HEK293 (cell line): ENCODE measurements around the gene GEMIN7.

Source experiments
- BCL11A ChIP-seq: fragments of 450-650 bp; formaldehyde crosslinking; IDR thresholded peaks from 2 replicates; pipeline ENCODE4 v1.5.1; 2016; ENCODE audit warnings: low read depth, missing biosample characterization, missing genetic modification characterization
- GLI4 ChIP-seq: fragments of 450-650 bp; formaldehyde crosslinking; IDR thresholded peaks from 2 replicates; pipeline ENCODE4 v1.5.1; 2016; ENCODE audit warnings: missing biosample characterization, missing genetic modification characterization
- GLIS1 ChIP-seq: fragments of 450-650 bp; formaldehyde crosslinking; IDR thresholded peaks from 2 replicates; pipeline ENCODE4 v1.5.1; 2016; ENCODE audit warnings: missing biosample characterization, missing genetic modification characterization
- OSR2 ChIP-seq: fragments of 450-650 bp; formaldehyde crosslinking; IDR thresholded peaks from 2 replicates; pipeline ENCODE4 v1.5.1; 2016; ENCODE audit warnings: missing biosample characterization, missing genetic modification characterization
- PRDM1 ChIP-seq: fragments of 450-650 bp; formaldehyde crosslinking; IDR thresholded peaks from 2 replicates; pipeline ENCODE4; 2016; ENCODE audit warnings: missing biosample characterization, missing genetic modification characterization
- TCF7L2 ChIP-seq: IDR thresholded peaks from 2 replicates; pipeline ENCODE4 v1.6.1; 2011; ENCODE audit warnings: low read depth, mild to moderate bottlenecking, inconsistent platforms, low read length, moderate library complexity, borderline replicate concordance
- WT1 ChIP-seq: fragments of 450-650 bp; formaldehyde crosslinking; IDR thresholded peaks from 2 replicates; pipeline ENCODE4 v1.5.1; 2016; ENCODE audit warnings: missing biosample characterization, missing genetic modification characterization
- ZBTB8A ChIP-seq: fragments of 450-650 bp; formaldehyde crosslinking; IDR thresholded peaks from 2 replicates; pipeline ENCODE4 v1.5.1; 2016; ENCODE audit warnings: missing biosample characterization, missing genetic modification characterization
- ZNF133 ChIP-seq: fragments of 450-650 bp; formaldehyde crosslinking; IDR thresholded peaks from 2 replicates; pipeline ENCODE4 v1.5.1; 2016; ENCODE audit warnings: missing biosample characterization, missing genetic modification characterization
- ZNF19 ChIP-seq: fragments of 450-650 bp; formaldehyde crosslinking; IDR thresholded peaks from 2 replicates; pipeline ENCODE4; 2016; ENCODE audit warnings: missing biosample characterization, missing genetic modification characterization, low read depth
- ZNF202 ChIP-seq: fragments of 450-650 bp; formaldehyde crosslinking; IDR thresholded peaks from 2 replicates; pipeline ENCODE4 v1.5.1; 2016; ENCODE audit warnings: missing biosample characterization, missing genetic modification characterization, borderline replicate concordance
- ZNF350 ChIP-seq: fragments of 450-650 bp; formaldehyde crosslinking; IDR thresholded peaks from 2 replicates; pipeline ENCODE4 v1.5.0; 2017; ENCODE audit warnings: missing biosample characterization, mild to moderate bottlenecking, missing genetic modification characterization
- ZNF37A ChIP-seq: fragments of 450-650 bp; IDR thresholded peaks from 2 replicates; pipeline ENCODE4 v1.5.1; 2018; ENCODE audit warnings: missing biosample characterization, missing genetic modification characterization
- ZNF473 ChIP-seq: fragments of 450-650 bp; formaldehyde crosslinking; IDR thresholded peaks from 2 replicates; pipeline ENCODE4 v1.5.1; 2017; ENCODE audit warnings: missing biosample characterization, missing genetic modification characterization
- ZNF585B ChIP-seq: fragments of 450-650 bp; formaldehyde crosslinking; IDR thresholded peaks from 2 replicates; pipeline ENCODE4 v1.5.1; 2016; ENCODE audit warnings: missing biosample characterization, missing genetic modification characterization
- ZNF600 ChIP-seq: fragments of 450-650 bp; formaldehyde crosslinking; IDR thresholded peaks from 2 replicates; pipeline ENCODE4 v1.5.1; 2016; ENCODE audit warnings: missing biosample characterization, missing genetic modification characterization
- ZNF707 ChIP-seq: fragments of 450-650 bp; formaldehyde crosslinking; IDR thresholded peaks from 2 replicates; pipeline ENCODE4 v1.5.1; 2016; ENCODE audit warnings: missing biosample characterization, missing genetic modification characterization
- ZNF776 ChIP-seq: fragments of 450-650 bp; formaldehyde crosslinking; IDR thresholded peaks from 2 replicates; pipeline ENCODE4 v1.5.0; 2017; ENCODE audit warnings: missing biosample characterization, missing genetic modification characterization, borderline replicate concordance
- ZNF777 ChIP-seq: fragments of 450-650 bp; formaldehyde crosslinking; IDR thresholded peaks from 2 replicates; pipeline ENCODE4 v1.5.1; 2017; ENCODE audit warnings: missing biosample characterization, missing genetic modification characterization, borderline replicate concordance
- ZNF837 ChIP-seq: fragments of 450-650 bp; formaldehyde crosslinking; IDR thresholded peaks from 2 replicates; pipeline ENCODE4 v1.5.1; 2016; ENCODE audit warnings: missing biosample characterization, missing genetic modification characterization
- ZSCAN30 ChIP-seq: fragments of 450-650 bp; IDR thresholded peaks from 2 replicates; pipeline ENCODE4 v1.5.1; 2018; ENCODE audit warnings: missing biosample characterization, mild to moderate bottlenecking, missing genetic modification characterization, moderate library complexity
- TF ChIP-seq, protein P1 (sequence below): fragments of 450-650 bp; formaldehyde crosslinking; IDR thresholded peaks from 2 replicates; pipeline ENCODE4 v1.5.1; 2016; ENCODE audit warnings: missing biosample characterization, missing genetic modification characterization
- TF ChIP-seq, protein P2 (sequence below): fragments of 450-650 bp; formaldehyde crosslinking; IDR thresholded peaks from 2 replicates; pipeline ENCODE4 v1.5.1; 2016; ENCODE audit warnings: missing biosample characterization, missing genetic modification characterization
- TF ChIP-seq, protein P3 (sequence below): fragments of 450-650 bp; formaldehyde crosslinking; IDR thresholded peaks from 2 replicates; pipeline ENCODE4 v1.5.1; 2016; ENCODE audit warnings: missing biosample characterization, missing genetic modification characterization
- TF ChIP-seq, protein P4 (sequence below): fragments of 450-650 bp; formaldehyde crosslinking; IDR thresholded peaks from 2 replicates; pipeline ENCODE4 v1.5.1; 2017; ENCODE audit warnings: missing biosample characterization, missing genetic modification characterization
- TF ChIP-seq, protein P5 (sequence below): fragments of 450-650 bp; formaldehyde crosslinking; IDR thresholded peaks from 2 replicates; pipeline ENCODE4 v1.5.1; 2017; ENCODE audit warnings: missing biosample characterization, missing genetic modification characterization
- TF ChIP-seq, protein P6 (sequence below): fragments of 450-650 bp; formaldehyde crosslinking; IDR thresholded peaks from 2 replicates; pipeline ENCODE4 v1.5.1; 2016; ENCODE audit warnings: missing biosample characterization, missing genetic modification characterization
- TF ChIP-seq, protein P7 (sequence below): fragments of 450-650 bp; formaldehyde crosslinking; IDR thresholded peaks from 2 replicates; pipeline ENCODE4 v1.5.1; 2016; ENCODE audit warnings: missing biosample characterization, missing genetic modification characterization, borderline replicate concordance

Gene GEMIN7

DNA sequence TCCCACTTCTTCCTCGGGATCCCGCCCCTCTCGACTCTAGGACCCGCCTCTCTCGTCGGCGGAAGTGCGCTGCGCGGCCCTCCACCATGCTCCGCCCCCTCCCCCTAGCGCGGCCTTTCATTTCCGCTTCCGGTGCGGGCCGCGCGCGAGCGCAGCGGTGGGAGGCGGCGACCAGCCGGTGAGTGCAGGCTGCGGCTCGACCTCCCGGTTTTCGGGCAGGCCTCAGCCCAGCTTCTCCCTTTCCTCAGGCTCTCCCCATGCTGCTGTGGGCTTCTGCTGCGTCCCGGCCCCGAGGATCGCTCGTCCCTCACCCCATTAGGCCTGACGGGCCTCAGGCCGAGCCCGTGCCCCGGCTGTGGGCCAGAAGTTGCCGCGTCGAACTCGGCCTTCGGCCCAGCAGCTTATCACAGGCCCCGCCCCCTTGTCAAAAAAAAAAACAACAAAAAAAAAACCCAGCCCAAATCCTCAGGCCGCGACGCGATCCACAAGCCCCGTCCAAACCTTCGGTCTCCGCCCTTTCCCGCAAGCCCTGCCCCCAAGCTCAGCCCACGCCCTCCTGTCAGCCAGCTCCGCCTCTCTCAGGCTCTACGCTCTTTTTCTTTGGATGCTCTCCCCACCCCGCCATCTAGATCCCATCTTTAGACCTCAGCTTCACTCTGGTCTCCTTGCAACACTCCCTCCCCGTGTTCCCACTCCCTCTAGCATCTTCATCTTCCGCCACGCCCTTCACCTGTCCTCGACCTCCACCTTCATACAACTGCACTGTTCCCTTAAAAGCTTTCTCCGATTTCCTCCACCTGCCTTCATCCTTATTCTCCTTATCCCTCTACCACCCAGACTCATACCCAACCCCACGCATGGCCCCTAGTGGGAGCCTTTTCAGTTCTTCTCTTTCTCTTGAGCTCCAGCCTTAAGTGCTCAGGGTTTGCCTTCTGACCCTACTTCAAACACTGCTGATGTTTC lies 39.8 kb upstream of the GEMIN7 start, which contains the start of gene CLASRP (continued):
- TF ChIP-seq OSR2 (tag by site-specific recombination) (no peak), ZNF837 (tag by site-specific recombination) (no peak), ZNF776 (tag by site-specific recombination) (no peak), ZNF19 (tag by site-specific recombination) (no peak), ZNF707 (tag by site-specific recombination) (no peak), WT1 (tag by site-specific recombination) (no peak; the same call in 1 of the 2 replicates), GLIS1 (tag by site-specific recombination) (peak; percentile 53), GLI4 (tag by site-specific recombination) (0 out of 2 replicates have a peak, but pooled peaks have one; percentile 19), ZNF585B (tag by site-specific recombination) (no peak), PRDM1 (tag by site-specific recombination) (no peak), ZNF37A (no peak), ZNF133 (tag by site-specific recombination) (no peak), ZNF777 (no peak), ZNF202 (tag by site-specific recombination) (no peak), TCF7L2 (no peak), BCL11A (tag by site-specific recombination) (no peak), ZSCAN30 (tag by site-specific recombination) (0 out of 2 replicates have a peak, but pooled peaks have one; percentile 35), ZNF350 (tag by site-specific recombination) (no peak), ZNF473 (tag by site-specific recombination) (no peak), ZNF600 (tag by site-specific recombination) (0 out of 2 replicates have a peak, but pooled peaks have one; percentile 22), ZBTB8A (no peak)
- TF ChIP-seq, protein P1, sequence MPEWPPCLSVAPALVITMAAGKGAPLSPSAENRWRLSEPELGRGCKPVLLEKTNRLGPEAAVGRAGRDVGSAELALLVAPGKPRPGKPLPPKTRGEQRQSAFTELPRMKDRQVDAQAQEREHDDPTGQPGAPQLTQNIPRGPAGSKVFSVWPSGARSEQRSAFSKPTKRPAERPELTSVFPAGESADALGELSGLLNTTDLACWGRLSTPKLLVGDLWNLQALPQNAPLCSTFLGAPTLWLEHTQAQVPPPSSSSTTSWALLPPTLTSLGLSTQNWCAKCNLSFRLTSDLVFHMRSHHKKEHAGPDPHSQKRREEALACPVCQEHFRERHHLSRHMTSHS: no peak
- TF ChIP-seq, protein P2, sequence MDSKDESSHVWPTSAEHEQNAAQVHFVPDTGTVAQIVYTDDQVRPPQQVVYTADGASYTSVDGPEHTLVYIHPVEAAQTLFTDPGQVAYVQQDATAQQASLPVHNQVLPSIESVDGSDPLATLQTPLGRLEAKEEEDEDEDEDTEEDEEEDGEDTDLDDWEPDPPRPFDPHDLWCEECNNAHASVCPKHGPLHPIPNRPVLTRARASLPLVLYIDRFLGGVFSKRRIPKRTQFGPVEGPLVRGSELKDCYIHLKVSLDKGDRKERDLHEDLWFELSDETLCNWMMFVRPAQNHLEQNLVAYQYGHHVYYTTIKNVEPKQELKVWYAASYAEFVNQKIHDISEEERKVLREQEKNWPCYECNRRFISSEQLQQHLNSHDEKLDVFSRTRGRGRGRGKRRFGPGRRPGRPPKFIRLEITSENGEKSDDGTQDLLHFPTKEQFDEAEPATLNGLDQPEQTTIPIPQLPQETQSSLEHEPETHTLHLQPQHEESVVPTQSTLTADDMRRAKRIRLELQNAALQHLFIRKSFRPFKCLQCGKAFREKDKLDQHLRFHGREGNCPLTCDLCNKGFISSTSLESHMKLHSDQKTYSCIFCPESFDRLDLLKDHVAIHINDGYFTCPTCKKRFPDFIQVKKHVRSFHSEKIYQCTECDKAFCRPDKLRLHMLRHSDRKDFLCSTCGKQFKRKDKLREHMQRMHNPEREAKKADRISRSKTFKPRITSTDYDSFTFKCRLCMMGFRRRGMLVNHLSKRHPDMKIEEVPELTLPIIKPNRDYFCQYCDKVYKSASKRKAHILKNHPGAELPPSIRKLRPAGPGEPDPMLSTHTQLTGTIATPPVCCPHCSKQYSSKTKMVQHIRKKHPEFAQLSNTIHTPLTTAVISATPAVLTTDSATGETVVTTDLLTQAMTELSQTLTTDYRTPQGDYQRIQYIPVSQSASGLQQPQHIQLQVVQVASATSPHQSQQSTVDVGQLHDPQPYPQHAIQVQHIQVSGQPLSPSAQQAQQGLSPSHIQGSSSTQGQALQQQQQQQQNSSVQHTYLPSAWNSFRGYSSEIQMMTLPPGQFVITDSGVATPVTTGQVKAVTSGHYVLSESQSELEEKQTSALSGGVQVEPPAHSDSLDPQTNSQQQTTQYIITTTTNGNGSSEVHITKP (tag by site-specific recombination): no peak; the same call in 1 of the 2 replicates
- TF ChIP-seq, protein P3, sequence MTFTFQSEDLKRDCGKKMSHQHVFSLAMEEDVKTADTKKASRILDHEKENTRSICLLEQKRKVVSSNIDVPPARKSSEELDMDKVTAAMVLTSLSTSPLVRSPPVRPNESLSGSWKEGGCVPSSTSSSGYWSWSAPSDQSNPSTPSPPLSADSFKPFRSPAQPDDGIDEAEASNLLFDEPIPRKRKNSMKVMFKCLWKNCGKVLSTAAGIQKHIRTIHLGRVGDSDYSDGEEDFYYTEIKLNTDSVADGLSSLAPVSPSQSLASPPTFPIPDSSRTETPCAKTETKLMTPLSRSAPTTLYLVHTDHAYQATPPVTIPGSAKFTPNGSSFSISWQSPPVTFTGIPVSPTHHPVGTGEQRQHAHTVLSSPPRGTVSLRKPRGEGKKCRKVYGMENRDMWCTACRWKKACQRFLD (tag by site-specific recombination): 0 out of 2 replicates have a peak, but pooled peaks have one; percentile 30
- TF ChIP-seq, protein P4, sequence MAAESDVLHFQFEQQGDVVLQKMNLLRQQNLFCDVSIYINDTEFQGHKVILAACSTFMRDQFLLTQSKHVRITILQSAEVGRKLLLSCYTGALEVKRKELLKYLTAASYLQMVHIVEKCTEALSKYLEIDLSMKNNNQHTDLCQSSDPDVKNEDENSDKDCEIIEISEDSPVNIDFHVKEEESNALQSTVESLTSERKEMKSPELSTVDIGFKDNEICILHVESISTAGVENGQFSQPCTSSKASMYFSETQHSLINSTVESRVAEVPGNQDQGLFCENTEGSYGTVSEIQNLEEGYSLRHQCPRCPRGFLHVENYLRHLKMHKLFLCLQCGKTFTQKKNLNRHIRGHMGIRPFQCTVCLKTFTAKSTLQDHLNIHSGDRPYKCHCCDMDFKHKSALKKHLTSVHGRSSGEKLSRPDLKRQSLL: no peak
- TF ChIP-seq, protein P5, sequence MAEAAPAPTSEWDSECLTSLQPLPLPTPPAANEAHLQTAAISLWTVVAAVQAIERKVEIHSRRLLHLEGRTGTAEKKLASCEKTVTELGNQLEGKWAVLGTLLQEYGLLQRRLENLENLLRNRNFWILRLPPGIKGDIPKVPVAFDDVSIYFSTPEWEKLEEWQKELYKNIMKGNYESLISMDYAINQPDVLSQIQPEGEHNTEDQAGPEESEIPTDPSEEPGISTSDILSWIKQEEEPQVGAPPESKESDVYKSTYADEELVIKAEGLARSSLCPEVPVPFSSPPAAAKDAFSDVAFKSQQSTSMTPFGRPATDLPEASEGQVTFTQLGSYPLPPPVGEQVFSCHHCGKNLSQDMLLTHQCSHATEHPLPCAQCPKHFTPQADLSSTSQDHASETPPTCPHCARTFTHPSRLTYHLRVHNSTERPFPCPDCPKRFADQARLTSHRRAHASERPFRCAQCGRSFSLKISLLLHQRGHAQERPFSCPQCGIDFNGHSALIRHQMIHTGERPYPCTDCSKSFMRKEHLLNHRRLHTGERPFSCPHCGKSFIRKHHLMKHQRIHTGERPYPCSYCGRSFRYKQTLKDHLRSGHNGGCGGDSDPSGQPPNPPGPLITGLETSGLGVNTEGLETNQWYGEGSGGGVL (tag by site-specific recombination): peak; percentile 50; the same call in 1 of the 2 replicates
- TF ChIP-seq, protein P6, sequence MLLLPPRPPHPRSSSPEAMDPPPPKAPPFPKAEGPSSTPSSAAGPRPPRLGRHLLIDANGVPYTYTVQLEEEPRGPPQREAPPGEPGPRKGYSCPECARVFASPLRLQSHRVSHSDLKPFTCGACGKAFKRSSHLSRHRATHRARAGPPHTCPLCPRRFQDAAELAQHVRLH (tag by site-specific recombination): peak; percentile 38; the same call in 1 of the 2 replicates
- TF ChIP-seq, protein P7, sequence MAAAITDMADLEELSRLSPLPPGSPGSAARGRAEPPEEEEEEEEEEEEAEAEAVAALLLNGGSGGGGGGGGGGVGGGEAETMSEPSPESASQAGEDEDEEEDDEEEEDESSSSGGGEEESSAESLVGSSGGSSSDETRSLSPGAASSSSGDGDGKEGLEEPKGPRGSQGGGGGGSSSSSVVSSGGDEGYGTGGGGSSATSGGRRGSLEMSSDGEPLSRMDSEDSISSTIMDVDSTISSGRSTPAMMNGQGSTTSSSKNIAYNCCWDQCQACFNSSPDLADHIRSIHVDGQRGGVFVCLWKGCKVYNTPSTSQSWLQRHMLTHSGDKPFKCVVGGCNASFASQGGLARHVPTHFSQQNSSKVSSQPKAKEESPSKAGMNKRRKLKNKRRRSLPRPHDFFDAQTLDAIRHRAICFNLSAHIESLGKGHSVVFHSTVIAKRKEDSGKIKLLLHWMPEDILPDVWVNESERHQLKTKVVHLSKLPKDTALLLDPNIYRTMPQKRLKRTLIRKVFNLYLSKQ (tag by site-specific recombination): no peak
